Peyer's patch (tissue), 4 donors: ENCODE data around the gene NDUFA6. TPM values are rescaled to one million over a fixed set of nuclear protein-coding genes. Genes with fewer than 3 reads are reported as not detected.
A peak's percentile ranks its signal among the peaks of the same experiment; 100 is the strongest.
"Not testable (repeated sequence)": the region's sequence is repeated elsewhere in the genome, so short reads cannot be mapped to it uniquely, and the experiment has no call there.

Experiments used
- DNase-seq, 3 donors: peaks; one replicate each; pipeline ENCODE4 v3.0.0-alpha.2; 2017 to 2019
- H3K27ac ChIP-seq, 4 donors: fragments of 200-600 bp; sonication (generic); one replicate each; pipeline ENCODE4 v1.5.1; 2016 to 2019
- H3K27me3 ChIP-seq, 2 donors: fragments of 200-600 bp; sonication (generic); one replicate each; pipeline ENCODE4 v1.5.1; 2019
- H3K36me3 ChIP-seq, 3 donors: fragments of 200-600 bp; sonication (generic); one replicate each; pipeline ENCODE4 v1.5.1; 2016 to 2019
- H3K4me1 ChIP-seq, 4 donors: fragments of 200-600 bp; sonication (generic); one replicate each; pipeline ENCODE4 v1.5.1; 2016 to 2019
- H3K4me3 ChIP-seq, 4 donors: fragments of 200-600 bp; sonication (generic); 1 replicate in 3 of 4; 2 replicates in 1 of 4; pipeline ENCODE4 v1.5.1; 2016 to 2019; ENCODE audit warnings: mild to moderate bottlenecking in 1 of 4
- H3K9me3 ChIP-seq, 4 donors: fragments of 200-600 bp; sonication (generic); one replicate each; pipeline ENCODE4 v1.5.1; 2016 to 2019; ENCODE audit warnings: mild to moderate bottlenecking in 1 of 4
- CTCF ChIP-seq, 6 experiments: fragments of 450-650 bp in 4 of 6; fragments of 200-600 bp in 2 of 6; sonication (generic) in 1 of 6; IDR thresholded peaks; one replicate each; pipeline ENCODE4 v1.5.1; 2017 to 2019; ENCODE audit warnings: antibody characterized with exemption in 6 of 6, mild to moderate bottlenecking in 3 of 6, moderate library complexity in 1 of 6
- POLR2A ChIP-seq, 2 donors: fragments of 450-650 bp; IDR thresholded peaks; one replicate each; pipeline ENCODE4 v1.5.1; 2017; ENCODE audit warnings: antibody characterized with exemption in 2 of 2, mild to moderate bottlenecking in 2 of 2, moderate library complexity in 2 of 2
- total RNA-seq, 4 donors: library from RNA; depleted of rRNA; stranded (reverse); fragments of >200 nt; gene quantifications; one replicate each; pipeline ENCODE4 v1.1.0, GENCODE V29; 2016

NDUFA6 gene
- 10 to 100 TPM; 57.2 to 88.1 (median 61.0) TPM for total RNA-seq

DNA sequence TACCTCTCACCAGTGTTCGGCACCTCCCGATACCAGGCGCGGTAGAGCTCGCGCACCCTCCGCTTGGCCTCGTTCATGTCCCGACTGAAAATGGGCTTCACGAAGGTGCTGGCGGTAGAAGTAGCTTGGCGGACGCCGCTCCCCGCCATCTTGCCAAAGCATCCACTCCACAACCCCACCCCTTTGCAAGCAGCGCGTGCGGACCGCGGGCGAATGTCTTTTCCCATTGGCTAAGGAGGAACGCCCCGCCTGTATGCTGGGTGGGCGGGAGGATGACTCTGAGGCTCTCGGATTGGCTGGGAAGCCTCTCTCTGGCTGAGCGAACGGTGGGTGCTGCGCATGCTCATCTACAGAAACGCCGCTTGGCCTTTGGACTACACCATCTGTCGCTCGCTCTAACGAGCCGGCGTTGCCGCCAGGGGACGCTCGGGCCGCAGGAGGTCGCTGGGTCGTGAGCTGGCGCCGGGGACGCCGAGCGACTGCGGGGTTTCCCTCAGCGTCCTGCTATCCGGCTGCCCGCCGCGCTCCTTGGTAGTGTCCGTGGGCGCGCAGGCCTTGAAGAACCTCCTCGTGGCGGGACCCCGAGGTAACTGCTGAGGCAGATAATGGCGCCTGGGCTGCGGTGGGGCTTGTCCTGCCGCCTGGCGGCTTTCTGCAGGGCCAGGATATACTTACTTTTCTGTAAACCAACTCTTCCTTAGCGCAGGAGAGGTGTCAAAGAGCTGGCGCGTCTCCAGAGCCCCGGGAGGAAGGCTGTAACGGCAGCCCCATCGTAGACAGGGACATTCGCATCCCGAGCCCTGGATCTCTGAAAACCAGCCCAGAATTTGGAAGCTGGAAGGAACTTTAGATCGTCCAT, at the start of gene NDUFA6:
TSS of gene NDUFA6 (minus strand) at position 177 of the 859 bp plus-strand sequence. CDS start at position 149, 28 bp downstream.
- H3K4me3 ChIP-seq: peak within 1 kb of the TSS; percentile 72 to 87 (median 73)
- DNase-seq: peak; percentile 98 to 99 (median 98)
- H3K27ac ChIP-seq: peak within 1 kb of the TSS; percentile 92 to 98 (median 94)
- H3K4me1 ChIP-seq: peaks cover 0 to 18% (median 1%) of the 10 kb centered on the region in 4 donors
- peaks cover 0 to 20% (median 0%) of the 10 kb centered on the region in 3 donors for H3K36me3 ChIP-seq
- no peaks in the 10 kb centered on the region for H3K27me3 ChIP-seq
- no peaks in the 10 kb centered on the region for H3K9me3 ChIP-seq
- TF ChIP-seq CTCF (IDR thresholded peaks at IDR 0.05) (peak; percentile 91 to 99 (median 98)), POLR2A (IDR thresholded peaks at IDR 0.05) (peak; percentile 93 to 96)

- not testable (repeated sequence) for H3K36me3 ChIP-seq, H3K4me3 ChIP-seq, H3K27ac ChIP-seq, H3K4me1 ChIP-seq, H3K27me3 ChIP-seq, H3K9me3 ChIP-seq
- peak in 1 of 3 donors; percentile 27 for DNase-seq
Observed at GRCh38 chr22:42140153-42140552, 49.6 kb upstream of the NDUFA6 start.

DNA sequence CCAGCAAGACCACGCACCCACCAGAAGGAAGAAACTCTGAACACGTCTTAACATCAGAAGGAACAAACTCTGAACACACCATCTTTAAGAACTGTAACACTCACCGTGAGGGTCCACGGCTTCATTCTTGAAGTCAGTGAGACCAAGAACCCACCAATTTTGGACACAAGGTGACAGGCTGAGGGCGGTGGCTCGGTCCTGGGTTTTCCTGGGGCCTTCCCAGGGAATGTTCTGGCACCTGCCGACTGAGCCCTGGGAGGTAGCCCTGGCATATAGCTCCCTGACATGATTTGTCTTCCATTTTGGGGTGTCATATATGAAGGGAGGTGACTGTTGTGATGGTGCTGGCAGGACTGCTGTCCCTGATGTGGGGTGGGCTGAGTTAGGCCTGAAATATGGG, 48.9 kb upstream of the NDUFA6 start:
- peak in 1 of 3 donors; percentile 21 for DNase-seq
- not testable (repeated sequence) for H3K9me3 ChIP-seq, H3K4me1 ChIP-seq, H3K4me3 ChIP-seq, H3K27ac ChIP-seq, H3K27me3 ChIP-seq, H3K36me3 ChIP-seq

GRCh38 chr22:42138972-42139371, 48.4 kb upstream of the NDUFA6 start:
- H3K27ac ChIP-seq: no peak overlapping the region
- DNase-seq: no peak
- no peak for TF ChIP-seq CTCF (IDR thresholded peaks at IDR 0.05)
- TF ChIP-seq POLR2A (IDR thresholded peaks at IDR 0.05): no peak

DNA sequence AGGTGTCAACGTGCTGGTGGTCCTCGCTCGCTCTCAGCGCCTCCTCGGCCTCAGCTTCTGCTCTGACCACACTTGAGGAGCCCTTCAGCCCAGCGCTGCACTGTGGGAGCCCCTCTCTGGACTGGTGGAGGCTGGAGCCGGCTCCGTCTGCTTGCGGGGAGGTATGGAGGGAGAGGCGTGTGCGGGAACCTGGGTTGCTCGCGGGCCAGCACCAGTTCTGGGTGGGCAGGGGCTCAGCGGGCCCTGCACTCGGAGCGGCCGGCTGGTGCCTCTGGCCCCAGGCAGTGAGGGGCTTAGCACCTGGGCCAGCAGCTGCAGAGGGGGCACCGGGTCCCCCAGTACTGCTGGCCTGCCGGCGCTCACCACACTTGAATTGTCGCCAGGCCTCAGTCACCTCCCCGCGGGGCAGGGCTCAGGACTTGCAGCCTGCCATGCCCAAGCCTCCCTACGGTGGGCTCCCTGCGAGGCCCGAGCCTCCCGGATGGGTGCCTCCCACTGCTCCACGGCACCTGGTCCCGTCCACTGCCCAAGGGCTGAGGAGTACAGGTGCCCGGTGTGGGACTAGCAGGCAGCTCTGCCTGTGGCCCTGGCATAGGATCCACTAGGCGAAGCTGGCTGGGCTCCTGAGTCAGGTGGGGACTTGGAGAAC, 47.7 kb upstream of the NDUFA6 start:
- H3K36me3 ChIP-seq: no peaks in the 10 kb centered on the region
- no peaks in the 10 kb centered on the region for H3K4me1 ChIP-seq
- H3K27ac ChIP-seq: no peak overlapping the region
- no peaks in the 10 kb centered on the region for H3K9me3 ChIP-seq
- H3K4me3 ChIP-seq: no peak overlapping the region
- no peaks in the 10 kb centered on the region for H3K27me3 ChIP-seq
- no peak for TF ChIP-seq POLR2A (IDR thresholded peaks at IDR 0.05)
- TF ChIP-seq CTCF (IDR thresholded peaks at IDR 0.05): no peak
- DNase-seq: peak in 2 of 3 donors; percentile 40 to 45

More at GRCh38 chr22:42138972-42139371, 48.4 kb upstream of the NDUFA6 start:
- no peaks in the 10 kb centered on the region for H3K36me3 ChIP-seq
- H3K4me1 ChIP-seq: no peaks in the 10 kb centered on the region
- no peaks in the 10 kb centered on the region for H3K9me3 ChIP-seq
- no peak overlapping the region for H3K4me3 ChIP-seq
- H3K27me3 ChIP-seq: no peaks in the 10 kb centered on the region

DNA sequence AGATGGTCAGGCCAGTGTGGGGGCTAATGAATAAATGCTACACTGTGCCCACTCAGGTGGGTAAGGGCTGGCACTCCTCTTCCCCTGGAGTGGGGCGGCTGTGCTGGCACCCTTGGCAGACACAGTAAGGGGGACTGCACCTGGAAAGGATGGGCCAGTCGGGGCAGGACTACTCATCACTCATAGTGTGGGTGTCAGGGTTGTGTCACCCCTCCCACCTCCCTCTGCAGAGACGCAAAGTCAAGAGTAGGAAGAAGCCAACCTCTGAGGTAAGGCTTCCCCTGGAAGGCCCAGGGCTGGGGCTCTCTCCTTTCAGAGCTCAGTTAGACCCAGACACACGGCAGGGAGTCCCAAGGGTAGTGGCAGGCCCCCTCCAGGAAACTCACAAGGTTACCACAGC, 45.1 kb upstream of the NDUFA6 start:
- not testable (repeated sequence) for H3K9me3 ChIP-seq, DNase-seq, H3K4me1 ChIP-seq, H3K4me3 ChIP-seq, H3K27ac ChIP-seq, H3K36me3 ChIP-seq, H3K27me3 ChIP-seq
